HG02759 (cell line): ENCODE data around the gene DOCK6.
"Not testable (repeated sequence)": the region's sequence is repeated elsewhere in the genome, so short reads cannot be mapped to it uniquely, and the experiment has no call there.

Experiments used
- ATAC-seq: cut with Tn5 transposase; IDR thresholded peaks from one replicate; pipeline ENCODE4 v1.9.1; 2021; ENCODE audit warnings: mild to moderate bottlenecking, moderate library complexity; ENCODE audit not compliant: unreplicated experiment

Gene DOCK6

GRCh38 chr19:11198175-11198534, 64.2 kb downstream of the DOCK6 start:
- ATAC-seq: no peak

- peak; percentile 82 for ATAC-seq
Observed at GRCh38 chr19:11197291-11198174, 64.8 kb downstream of the DOCK6 start, which contains the start of gene KANK2. TSS of gene KANK2 (minus strand) at chr19:11197545. CDS start at chr19:11194511, 3,034 bp downstream.

- no peak for ATAC-seq
Observed at GRCh38 chr19:11196406-11197287, 65.7 kb downstream of the DOCK6 start.

GRCh38 chr19:11195681-11196080, 66.6 kb downstream of the DOCK6 start:
- no peak for ATAC-seq

- ATAC-seq: no peak
Observed at GRCh38 chr19:11194656-11195558, 67.4 kb downstream of the DOCK6 start.

- no peak for ATAC-seq
Observed at GRCh38 chr19:11194173-11194572, 68.2 kb downstream of the DOCK6 start.

GRCh38 chr19:11192957-11193939, 69.1 kb downstream of the DOCK6 start:
- ATAC-seq: no peak

- no peak for ATAC-seq
Observed at GRCh38 chr19:11191934-11192333, 70.4 kb downstream of the DOCK6 start.

GRCh38 chr19:11191273-11191755, 71.0 kb downstream of the DOCK6 start:
- ATAC-seq: no peak

GRCh38 chr19:11190501-11190900, 71.8 kb downstream of the DOCK6 start:
- no peak for ATAC-seq

- no peak for ATAC-seq
Observed at GRCh38 chr19:11187441-11187840, 74.9 kb downstream of the DOCK6 start.

GRCh38 chr19:11182994-11183393, 79.3 kb downstream of the DOCK6 start:
- no peak for ATAC-seq

- no peak for ATAC-seq
Observed at GRCh38 chr19:11181488-11181887, 80.8 kb downstream of the DOCK6 start.

GRCh38 chr19:11180975-11181374, 81.3 kb downstream of the DOCK6 start:
- not testable (repeated sequence) for ATAC-seq

- ATAC-seq: no peak
Observed at GRCh38 chr19:11180346-11180745, 82.0 kb downstream of the DOCK6 start.

- no peak for ATAC-seq
Observed at GRCh38 chr19:11179716-11180297, 82.5 kb downstream of the DOCK6 start.

GRCh38 chr19:11179145-11179465, 83.2 kb downstream of the DOCK6 start:
- not testable (repeated sequence) for ATAC-seq

- ATAC-seq: no peak
Observed at GRCh38 chr19:11177592-11177991, 84.7 kb downstream of the DOCK6 start.
